Heart left ventricle (tissue), 13 donors: ENCODE data around the gene ERCC6L2.

Experiments used
- POLR2A ChIP-seq, 2 donors: fragments of 450-650 bp; IDR thresholded peaks; one replicate each; pipeline ENCODE4 v1.6.1; 2017; ENCODE audit warnings: antibody characterized with exemption in 2 of 2, mild to moderate bottlenecking in 2 of 2, moderate library complexity in 2 of 2
- TF ChIP-seq, protein P1 (sequence below), 12 donors: fragments of 200-600 bp; sonication (generic) in 4 of 12; IDR thresholded peaks; one replicate each; pipeline versions ENCODE4 v1.5.0 to v1.8.0; 2018 to 2022; ENCODE audit warnings: antibody characterized with exemption in 12 of 12, mild to moderate bottlenecking in 5 of 12
- donor health status: ischemic (EF 13 %, LVEDD 7.1; RV severe dilation, severe dysfunction).
- donor health status: DM: no; HTN: yes; CAD: no.
- donor health status: DM: no; HTN: no; CAD: no.
- donor health status: ischemic (EF 25% LVEDD 6.9; RV normal size, moderate dysfunction).
- donor health status: ischemic (EF 25% LVEDD 5.7; RV mildly dilated, moderate dysfunction).
- donor health status: ischemic (EF 35%, LVEDD 5.7; RV mildly dilated, moderate dysfunction).
- donor health status: nonischemic (EF 11% LVEDD 7.7; RV severe dilation, severe dysfunction).
- donor health status: DM: yes; HTN: yes; CAD: no.
- donor health status: PGD.
- donor health status: ischemic (EF 29% LVEDD 5.4; RV normal size, mild dysfunction).
- donor health status: nonischemic (EF 23%, LVEDD 6.1; RV moderate dilation, normal function).

DNA sequence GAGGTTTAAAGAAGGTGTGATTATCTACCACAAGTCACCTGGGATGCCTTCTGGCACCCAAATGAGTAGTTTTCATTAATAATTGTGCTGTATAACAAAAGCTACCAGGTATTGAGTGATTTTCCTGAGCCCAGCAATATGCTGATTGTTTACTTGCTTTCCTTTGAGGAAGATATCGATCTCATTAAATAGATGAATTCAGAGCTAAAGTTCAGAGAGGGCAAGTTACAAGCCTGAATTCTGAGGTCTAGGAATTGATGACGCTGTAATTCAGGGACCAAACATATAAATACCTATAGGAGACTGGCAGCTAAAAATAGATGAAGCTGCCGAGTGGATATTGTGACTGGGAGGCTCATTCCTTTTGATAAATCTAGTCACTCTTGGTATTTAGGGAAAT lies 1.1 kb downstream of the ERCC6L2 start:
- TF ChIP-seq, protein P1, sequence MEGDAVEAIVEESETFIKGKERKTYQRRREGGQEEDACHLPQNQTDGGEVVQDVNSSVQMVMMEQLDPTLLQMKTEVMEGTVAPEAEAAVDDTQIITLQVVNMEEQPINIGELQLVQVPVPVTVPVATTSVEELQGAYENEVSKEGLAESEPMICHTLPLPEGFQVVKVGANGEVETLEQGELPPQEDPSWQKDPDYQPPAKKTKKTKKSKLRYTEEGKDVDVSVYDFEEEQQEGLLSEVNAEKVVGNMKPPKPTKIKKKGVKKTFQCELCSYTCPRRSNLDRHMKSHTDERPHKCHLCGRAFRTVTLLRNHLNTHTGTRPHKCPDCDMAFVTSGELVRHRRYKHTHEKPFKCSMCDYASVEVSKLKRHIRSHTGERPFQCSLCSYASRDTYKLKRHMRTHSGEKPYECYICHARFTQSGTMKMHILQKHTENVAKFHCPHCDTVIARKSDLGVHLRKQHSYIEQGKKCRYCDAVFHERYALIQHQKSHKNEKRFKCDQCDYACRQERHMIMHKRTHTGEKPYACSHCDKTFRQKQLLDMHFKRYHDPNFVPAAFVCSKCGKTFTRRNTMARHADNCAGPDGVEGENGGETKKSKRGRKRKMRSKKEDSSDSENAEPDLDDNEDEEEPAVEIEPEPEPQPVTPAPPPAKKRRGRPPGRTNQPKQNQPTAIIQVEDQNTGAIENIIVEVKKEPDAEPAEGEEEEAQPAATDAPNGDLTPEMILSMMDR (IDR thresholded peaks at IDR 0.05) = no peak
- no peak for TF ChIP-seq POLR2A (IDR thresholded peaks at IDR 0.05)
